ENCODE data around the gene OVOL1.
"Not testable (repeated sequence)": the region's sequence is repeated elsewhere in the genome, so short reads cannot be mapped to it uniquely, and the experiment has no call there.

Gene OVOL1

DNA sequence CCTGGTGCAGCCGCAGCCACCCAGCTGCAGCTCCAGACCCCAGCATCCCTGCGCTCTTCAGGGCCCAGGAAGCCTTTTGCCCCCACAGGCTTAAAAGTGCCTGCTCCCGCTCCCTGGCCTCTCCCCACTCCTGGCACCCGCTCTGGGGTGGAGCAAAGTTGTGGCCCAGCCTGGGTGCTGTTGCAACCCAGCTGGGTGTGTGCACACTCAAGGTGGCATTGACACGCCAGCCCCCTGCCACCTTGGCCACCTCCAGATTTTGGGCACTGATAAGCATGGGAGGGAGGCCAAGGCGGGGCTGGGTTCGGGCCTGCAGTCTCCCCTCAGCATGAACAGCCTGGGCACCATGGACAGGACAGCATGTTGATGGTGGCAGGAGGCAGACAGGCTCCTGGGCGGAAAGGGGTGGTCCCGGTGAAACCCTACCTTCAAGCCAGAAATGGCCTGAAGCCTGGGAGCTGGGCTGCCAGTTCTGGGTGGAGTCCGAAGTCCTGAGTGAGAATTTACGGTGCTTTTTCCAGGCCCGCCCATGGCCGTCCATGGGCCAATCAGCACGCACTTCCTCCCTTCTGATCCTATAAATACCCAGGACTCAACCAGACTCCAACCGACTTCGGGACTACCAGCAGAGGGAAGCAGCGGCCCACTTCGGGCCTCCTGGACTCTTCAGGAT, 42.7 kb upstream of the OVOL1 start:
- H3K27me3 Mint-ChIP-seq (ENCODE audit: low read depth), result peaks cover 41% of the 10 kb centered on the region
- peak in 1 of 3 experiments; percentile 15 for TF ChIP-seq CTCF (IDR thresholded peaks at IDR 0.05; ENCODE audit: unreplicated experiment in 3 of 3)
- H3K4me1 Mint-ChIP-seq, result no peaks in the 10 kb centered on the region
- no peak overlapping the region for H3K27ac Mint-ChIP-seq
- no peaks in the 10 kb centered on the region for H3K36me3 Mint-ChIP-seq (ENCODE audit: low read depth)
- peaks cover 3% of the 10 kb centered on the region for H3K9me3 Mint-ChIP-seq
- H3K4me3 Mint-ChIP-seq, result no peak overlapping the region

GRCh38 chr11:65744699-65745042, 42.2 kb upstream of the OVOL1 start:
- Mint-ChIP-seq H3K4me3 (no peak overlapping the region), H3K36me3 (ENCODE audit: low read depth) (no peaks in the 10 kb centered on the region), H3K9me3 (peaks cover 3% of the 10 kb centered on the region), H3K27ac (no peak overlapping the region), H3K4me1 (no peaks in the 10 kb centered on the region), H3K27me3 (ENCODE audit: low read depth) (peaks cover 46% of the 10 kb centered on the region)
- TF ChIP-seq CTCF (IDR thresholded peaks at IDR 0.05; ENCODE audit: unreplicated experiment in 3 of 3), result no peak

- peaks cover 3% of the 10 kb centered on the region for H3K9me3 Mint-ChIP-seq
- H3K27ac Mint-ChIP-seq, result no peak overlapping the region
- H3K36me3 Mint-ChIP-seq (ENCODE audit: low read depth), result no peaks in the 10 kb centered on the region
- no peaks in the 10 kb centered on the region for H3K4me1 Mint-ChIP-seq
- H3K27me3 Mint-ChIP-seq (ENCODE audit: low read depth), result peaks cover 49% of the 10 kb centered on the region
- TF ChIP-seq CTCF (IDR thresholded peaks at IDR 0.05; ENCODE audit: unreplicated experiment in 3 of 3), result no peak
- no peak overlapping the region for H3K4me3 Mint-ChIP-seq
These were observed 41.8 kb upstream of the OVOL1 start for GRCh38 chr11:65745049-65745448.

DNA sequence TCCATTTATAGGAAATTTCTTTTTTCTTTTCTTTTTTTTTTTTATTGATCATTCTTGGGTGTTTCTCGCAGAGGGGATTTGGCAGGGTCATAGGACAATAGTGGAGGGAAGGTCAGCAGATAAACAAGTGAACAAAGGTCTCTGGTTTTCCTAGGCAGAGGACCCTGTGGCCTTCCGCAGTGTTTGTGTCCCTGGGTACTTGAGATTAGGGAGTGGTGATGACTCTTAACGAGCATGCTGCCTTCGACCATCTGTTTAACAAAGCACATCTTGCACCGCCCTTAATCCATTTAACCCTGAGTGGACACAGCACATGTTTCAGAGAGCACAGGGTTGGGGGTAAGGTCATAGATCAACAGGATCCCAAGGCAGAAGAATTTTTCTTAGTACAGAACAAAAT, 24.7 kb upstream of the OVOL1 start:
- not testable (repeated sequence) for H3K4me1 Mint-ChIP-seq; H3K9me3 Mint-ChIP-seq; H3K27ac Mint-ChIP-seq; H3K36me3 Mint-ChIP-seq (ENCODE audit: low read depth); H3K27me3 Mint-ChIP-seq (ENCODE audit: low read depth); H3K4me3 Mint-ChIP-seq

DNA sequence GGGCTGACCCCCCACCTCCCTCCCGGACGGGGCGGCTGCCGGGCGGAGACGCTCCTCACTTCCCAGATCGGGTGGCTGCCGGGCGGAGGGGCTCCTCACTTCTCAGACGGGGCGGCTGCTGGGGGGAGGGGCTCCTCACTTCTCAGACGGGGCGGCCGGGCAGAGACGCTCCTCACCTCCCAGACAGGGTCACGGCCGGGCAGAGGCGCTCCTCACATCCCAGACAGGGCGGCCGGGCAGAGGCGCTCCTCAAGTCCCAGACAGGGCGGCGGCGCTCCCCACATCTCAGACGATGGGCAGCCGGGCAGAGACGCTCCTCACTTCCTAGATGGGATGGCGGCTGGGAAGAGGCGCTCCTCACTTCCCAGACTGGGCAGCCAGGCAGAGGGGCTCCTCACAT, 24.0 kb upstream of the OVOL1 start:
- H3K36me3 Mint-ChIP-seq (ENCODE audit: low read depth); H3K27ac Mint-ChIP-seq; H3K4me1 Mint-ChIP-seq; H3K4me3 Mint-ChIP-seq; H3K27me3 Mint-ChIP-seq (ENCODE audit: low read depth); H3K9me3 Mint-ChIP-seq: not testable (repeated sequence)

DNA sequence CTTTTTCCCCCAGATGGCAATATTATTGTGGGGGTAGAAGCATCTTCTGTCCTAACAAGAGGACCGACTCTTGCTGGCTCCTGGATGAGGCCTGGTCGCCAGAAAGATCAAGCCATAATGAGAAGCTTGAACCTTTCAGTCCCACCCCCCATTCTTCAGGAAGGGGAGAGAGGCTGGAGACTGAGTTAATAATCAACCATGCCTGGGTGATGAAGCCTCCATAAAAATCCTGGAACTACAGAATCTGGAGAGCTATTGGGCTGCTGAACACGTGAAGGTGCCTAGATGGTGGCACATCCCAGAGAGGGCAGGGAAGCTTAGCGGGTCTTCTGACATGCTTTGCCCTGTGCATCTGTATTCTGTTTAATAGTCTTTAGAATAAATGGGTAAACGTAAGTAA, 22.4 kb upstream of the OVOL1 start:
- peaks cover 3% of the 10 kb centered on the region for H3K27me3 Mint-ChIP-seq (ENCODE audit: low read depth)
- H3K36me3 Mint-ChIP-seq (ENCODE audit: low read depth), result peaks cover 6% of the 10 kb centered on the region
- peak overlapping the region in 2 of 3 experiments; percentile 62 to 90 for H3K27ac Mint-ChIP-seq
- H3K4me1 Mint-ChIP-seq, result no peaks in the 10 kb centered on the region
- no peak overlapping the region for H3K4me3 Mint-ChIP-seq
- no peak for TF ChIP-seq CTCF (IDR thresholded peaks at IDR 0.05; ENCODE audit: unreplicated experiment in 3 of 3)
- H3K9me3 Mint-ChIP-seq, result no peaks in the 10 kb centered on the region

DNA sequence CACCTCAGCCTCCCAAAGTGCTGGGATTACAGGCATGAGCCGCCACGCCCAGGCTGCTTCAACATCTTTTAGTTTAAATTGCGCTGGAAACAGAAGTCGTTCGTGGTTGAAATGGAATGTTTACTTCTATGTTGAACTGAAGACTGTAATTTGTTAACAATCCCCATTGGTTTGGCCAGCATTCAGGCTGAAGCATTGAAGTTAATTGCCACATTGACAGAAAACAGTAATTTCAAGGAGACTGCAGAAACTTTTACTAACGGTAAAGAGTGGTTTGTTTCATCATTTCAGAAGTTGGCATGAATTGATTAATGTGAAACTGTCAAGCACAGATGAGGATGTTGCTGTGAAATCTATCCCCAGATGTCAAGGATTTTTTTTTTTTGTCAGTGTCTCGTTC, 20.3 kb upstream of the OVOL1 start:
- Mint-ChIP-seq H3K4me1 (no peaks in the 10 kb centered on the region), H3K4me3 (no peak overlapping the region), H3K27ac (no peak overlapping the region), H3K27me3 (ENCODE audit: low read depth) (peaks cover 3% of the 10 kb centered on the region), H3K36me3 (ENCODE audit: low read depth) (peaks cover 6% of the 10 kb centered on the region), H3K9me3 (peaks cover 3% of the 10 kb centered on the region)
- no peak for TF ChIP-seq CTCF (IDR thresholded peaks at IDR 0.05; ENCODE audit: unreplicated experiment in 3 of 3)
